ENCODE data around the gene PTX4. TPM values are rescaled to one million over a fixed set of nuclear protein-coding genes. Genes with fewer than 3 reads are reported as not detected.
"Not testable (repeated sequence)": the region's sequence is repeated elsewhere in the genome, so short reads cannot be mapped to it uniquely, and the experiment has no call there.

Gene PTX4
- total and polyA plus RNA-seq, 3 donors from 2014 or later: 1.3 to 3.4 (median 1.7) TPM

DNA sequence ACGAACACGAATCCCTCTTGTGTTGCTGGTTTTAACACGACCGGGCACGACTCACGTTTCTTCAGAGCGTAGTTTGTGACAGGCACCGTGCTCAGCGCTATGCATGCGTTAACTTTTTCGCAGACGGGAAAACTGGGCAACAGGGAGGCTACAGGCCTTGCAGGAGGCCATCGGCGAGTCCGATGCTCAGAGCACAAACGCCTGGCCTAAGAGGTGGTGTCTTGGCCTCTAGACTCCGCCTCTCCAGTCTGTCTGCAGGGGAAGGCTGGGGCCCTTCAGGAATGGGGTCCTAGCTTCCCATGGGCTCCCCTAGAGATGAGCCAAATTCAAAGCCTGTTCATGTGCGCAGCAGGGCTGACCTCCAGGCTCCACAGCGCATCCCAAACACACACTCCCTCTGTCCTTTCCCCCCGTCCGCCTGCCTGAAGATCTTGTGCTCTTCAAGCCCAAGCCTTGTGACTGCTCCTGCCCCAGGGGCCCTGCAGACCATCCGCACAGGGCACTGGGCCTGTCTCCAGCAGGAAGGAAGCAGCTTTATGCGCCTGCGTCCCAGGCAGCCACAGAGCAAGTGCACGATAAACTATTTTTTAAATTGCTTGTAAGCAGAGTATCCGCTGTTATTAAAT is 17.1 kb downstream of the PTX4 start:
- Histone ChIP-seq H3K4me3 (no peak overlapping the region), H3K27me3 (no peaks in the 10 kb centered on the region), H3K9me3 (no peaks in the 10 kb centered on the region), H3K4me1 (peaks cover 14% of the 10 kb centered on the region), H3K36me3 (ENCODE audit: low read depth, missing control alignments) (no peaks in the 10 kb centered on the region), H3K27ac (no peak overlapping the region)
- 83 to 85% methylated on average over 25 to 26 of the region's 26 CpGs for WGBS, 2 donors
- DNase-seq: no peak
- TF ChIP-seq, protein P1, sequence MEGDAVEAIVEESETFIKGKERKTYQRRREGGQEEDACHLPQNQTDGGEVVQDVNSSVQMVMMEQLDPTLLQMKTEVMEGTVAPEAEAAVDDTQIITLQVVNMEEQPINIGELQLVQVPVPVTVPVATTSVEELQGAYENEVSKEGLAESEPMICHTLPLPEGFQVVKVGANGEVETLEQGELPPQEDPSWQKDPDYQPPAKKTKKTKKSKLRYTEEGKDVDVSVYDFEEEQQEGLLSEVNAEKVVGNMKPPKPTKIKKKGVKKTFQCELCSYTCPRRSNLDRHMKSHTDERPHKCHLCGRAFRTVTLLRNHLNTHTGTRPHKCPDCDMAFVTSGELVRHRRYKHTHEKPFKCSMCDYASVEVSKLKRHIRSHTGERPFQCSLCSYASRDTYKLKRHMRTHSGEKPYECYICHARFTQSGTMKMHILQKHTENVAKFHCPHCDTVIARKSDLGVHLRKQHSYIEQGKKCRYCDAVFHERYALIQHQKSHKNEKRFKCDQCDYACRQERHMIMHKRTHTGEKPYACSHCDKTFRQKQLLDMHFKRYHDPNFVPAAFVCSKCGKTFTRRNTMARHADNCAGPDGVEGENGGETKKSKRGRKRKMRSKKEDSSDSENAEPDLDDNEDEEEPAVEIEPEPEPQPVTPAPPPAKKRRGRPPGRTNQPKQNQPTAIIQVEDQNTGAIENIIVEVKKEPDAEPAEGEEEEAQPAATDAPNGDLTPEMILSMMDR (IDR thresholded peaks at IDR 0.05): no peak
- TF ChIP-seq POLR2A (IDR thresholded peaks at IDR 0.05): no peak
- intact Hi-C loops (cut with DNase I; ENCODE audit: low total_unique reads): no loop called here

DNA sequence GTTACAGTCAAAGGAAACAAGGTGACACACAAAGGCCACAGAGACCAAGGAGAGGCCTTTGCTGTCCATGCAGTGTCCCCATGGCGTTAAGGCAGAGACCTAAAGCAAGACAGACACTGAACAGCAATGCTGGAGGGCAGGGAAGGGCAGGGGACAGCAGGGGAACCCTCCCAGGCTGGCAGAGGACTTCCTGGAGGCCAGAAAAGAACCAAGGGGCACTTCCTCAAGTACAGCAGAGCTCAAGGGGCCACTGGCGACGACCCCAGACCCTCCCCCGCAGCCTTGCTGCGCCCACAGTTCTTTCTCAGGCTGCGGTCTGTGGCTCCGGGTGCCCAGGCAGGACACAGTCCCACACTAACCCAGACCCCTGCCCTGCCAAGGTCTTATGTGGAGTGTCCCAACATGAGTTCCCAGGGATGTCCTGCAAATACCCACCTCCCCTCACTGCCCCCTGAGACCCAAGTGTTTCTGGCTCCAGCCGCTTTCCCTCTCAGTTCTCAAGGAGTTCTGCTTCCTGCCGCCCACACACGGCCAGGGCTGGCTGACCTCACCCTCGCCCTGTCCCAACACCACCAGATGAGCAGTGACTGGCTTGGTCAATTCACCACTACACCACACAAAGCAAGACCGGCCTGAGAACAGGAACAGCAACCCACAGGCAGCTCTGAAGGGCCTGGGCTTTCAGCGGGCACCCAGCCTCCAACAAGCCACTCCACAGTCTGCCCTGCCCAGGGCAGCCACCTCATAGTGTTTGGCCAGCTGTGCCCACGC is 18.1 kb downstream of the PTX4 start:
- 69 to 73% methylated on average over 11 to 14 of the region's 14 CpGs for WGBS, 2 donors
- peaks cover 14% of the 10 kb centered on the region for H3K4me1 ChIP-seq
- no peak overlapping the region for H3K4me3 ChIP-seq
- TF ChIP-seq, protein P1 (IDR thresholded peaks at IDR 0.05): no peak
- no peak for TF ChIP-seq POLR2A (IDR thresholded peaks at IDR 0.05)
- no peaks in the 10 kb centered on the region for H3K36me3 ChIP-seq (ENCODE audit: low read depth, missing control alignments)
- no peak overlapping the region for H3K27ac ChIP-seq
- no peaks in the 10 kb centered on the region for H3K9me3 ChIP-seq
- DNase-seq: no peak
- H3K27me3 ChIP-seq: no peaks in the 10 kb centered on the region
- intact Hi-C loops (cut with DNase I; ENCODE audit: low total_unique reads): no loop called here

DNA sequence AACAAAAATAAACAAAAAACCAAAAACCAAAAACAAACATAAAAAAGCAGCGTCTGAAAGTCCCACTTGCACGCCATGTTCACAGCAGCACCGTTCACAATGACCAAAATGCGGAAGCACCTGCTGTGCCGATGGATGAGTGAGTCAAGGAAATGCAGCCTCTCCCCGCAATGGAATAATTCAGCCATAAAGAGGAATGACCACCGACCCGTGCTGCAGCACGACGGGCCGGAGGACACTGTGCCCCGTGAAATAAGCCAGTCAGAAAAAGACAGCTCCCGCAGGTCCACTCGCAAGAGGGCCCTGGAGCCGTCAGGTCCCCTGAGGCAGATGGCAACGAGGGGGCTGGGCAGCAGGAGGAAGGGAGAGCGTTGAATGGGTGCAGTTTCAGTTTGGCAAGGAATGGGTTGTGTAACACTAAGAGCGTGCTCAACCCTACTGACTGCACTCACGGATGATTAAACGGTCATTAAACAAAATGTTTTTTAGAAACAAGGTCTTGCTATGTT is 19.0 kb downstream of the PTX4 start:
- whole genome bisulfite sequencing, 2 donors: 79 to 87% methylated on average over 20 of the region's 20 CpGs
- no peak overlapping the region for H3K27ac ChIP-seq
- TF ChIP-seq, protein P1 (IDR thresholded peaks at IDR 0.05): no peak
- no peak for TF ChIP-seq POLR2A (IDR thresholded peaks at IDR 0.05)
- intact Hi-C loops (cut with DNase I; ENCODE audit: low total_unique reads): no loop called here
- no peaks in the 10 kb centered on the region for H3K27me3 ChIP-seq
- H3K9me3 ChIP-seq: no peaks in the 10 kb centered on the region
- no peaks in the 10 kb centered on the region for H3K36me3 ChIP-seq (ENCODE audit: low read depth, missing control alignments)
- peaks cover 14% of the 10 kb centered on the region for H3K4me1 ChIP-seq
- H3K4me3 ChIP-seq: no peak overlapping the region
- no peak for DNase-seq

DNA sequence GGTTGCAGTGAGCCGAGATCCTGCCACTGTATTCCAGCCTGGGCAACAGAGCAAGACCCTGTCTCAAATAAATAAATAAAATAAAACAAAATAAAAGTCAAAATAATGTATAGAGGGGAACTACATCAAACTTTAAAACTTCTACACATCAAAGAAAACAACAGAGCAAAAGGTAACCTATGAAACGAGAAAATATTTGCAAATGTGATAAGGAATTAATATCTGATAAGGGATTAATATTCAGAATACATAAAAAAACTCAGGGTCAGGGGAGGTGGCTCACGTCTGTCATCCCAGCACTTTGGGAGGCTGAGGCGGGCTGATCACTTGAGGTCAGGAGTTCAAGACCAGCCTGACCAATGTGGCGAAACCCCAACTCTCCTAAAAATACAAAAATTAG is 19.6 kb downstream of the PTX4 start:
- WGBS, 2 donors: 68 to 76% methylated on average over 5 of the region's 5 CpGs
- peaks cover 14% of the 10 kb centered on the region for H3K4me1 ChIP-seq

DNA sequence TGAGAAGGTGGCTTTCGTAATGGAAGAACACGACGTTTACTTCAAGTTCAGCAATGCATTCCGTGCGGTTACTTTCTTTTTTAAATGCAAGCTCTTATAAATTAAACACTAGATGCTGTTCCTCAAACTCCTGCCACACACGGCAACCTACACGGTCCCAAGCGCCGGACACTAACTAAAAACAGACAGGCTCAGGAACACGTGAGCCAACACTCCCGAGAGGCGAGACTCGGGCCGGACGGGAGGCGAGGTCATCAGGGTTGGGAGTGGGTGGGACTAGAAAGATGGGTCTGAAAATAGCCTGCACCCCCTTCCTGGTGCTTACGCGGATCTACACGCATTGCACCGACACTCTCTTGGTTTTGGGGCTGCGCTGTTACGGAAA is 20.3 kb downstream of the PTX4 start:
- no peaks in the 10 kb centered on the region for H3K36me3 ChIP-seq (ENCODE audit: low read depth, missing control alignments)
- H3K27ac ChIP-seq: no peak overlapping the region
- no peak for DNase-seq
- intact Hi-C loops (cut with DNase I; ENCODE audit: low total_unique reads): no loop called here
- H3K4me3 ChIP-seq: no peak overlapping the region
- 85 to 86% methylated on average over 22 of the region's 22 CpGs for WGBS, 2 donors
- TF ChIP-seq, protein P1 (IDR thresholded peaks at IDR 0.05): no peak
- TF ChIP-seq POLR2A (IDR thresholded peaks at IDR 0.05): no peak
- peaks cover 7% of the 10 kb centered on the region for H3K4me1 ChIP-seq
- no peaks in the 10 kb centered on the region for H3K27me3 ChIP-seq
- no peaks in the 10 kb centered on the region for H3K9me3 ChIP-seq

More for the DNA sequence above, 19.6 kb downstream of the PTX4 start:
- H3K27ac ChIP-seq; H3K9me3 ChIP-seq; H3K27me3 ChIP-seq; intact Hi-C loops (cut with DNase I; ENCODE audit: low total_unique reads); DNase-seq; H3K4me3 ChIP-seq; H3K36me3 ChIP-seq (ENCODE audit: low read depth, missing control alignments): not testable (repeated sequence)
